Calu3 (cell line): ENCODE data around the gene SYNE1. TPM values are rescaled to one million over a fixed set of nuclear protein-coding genes. Genes with fewer than 3 reads are reported as not detected.

Source experiments
- BruUV-seq: library from RNA; stranded (reverse); fragments of 400-500 nt; replicated peaks from 2 replicates; lab custom pipeline; 2021; lab: Mats Ljungman, UMichigan
- CTCF ChIA-PET: fragments of 300-600 bp; sonication (Branson Sonifier 250); formaldehyde crosslinking; loops from one replicate; lab custom pipeline; 2022; ENCODE audit warnings: antibody characterized with exemption; lab: Charles Lee
- DNase-seq: peaks from one replicate; pipeline ENCODE4 v3.0.0; 2022
- H3K27ac Mint-ChIP-seq: one replicate; pipeline ENCODE4 v1.8.0; 2022; ENCODE audit warnings: mixed read lengths; ENCODE audit not compliant: unreplicated experiment
- H3K27me3 Mint-ChIP-seq: one replicate; pipeline ENCODE4 v1.8.0; 2022; ENCODE audit warnings: mixed read lengths; ENCODE audit not compliant: unreplicated experiment
- H3K36me3 Mint-ChIP-seq: one replicate; pipeline ENCODE4 v1.8.0; 2022; ENCODE audit warnings: mild to moderate bottlenecking, moderate library complexity, mixed read lengths; ENCODE audit not compliant: insufficient read depth, unreplicated experiment
- H3K4me1 Mint-ChIP-seq: one replicate; pipeline ENCODE4 v1.8.0; 2022; ENCODE audit warnings: mild to moderate bottlenecking, low read depth, mixed read lengths; ENCODE audit not compliant: unreplicated experiment
- H3K4me3 Mint-ChIP-seq: one replicate; pipeline ENCODE4 v1.8.0; 2022; ENCODE audit warnings: mild to moderate bottlenecking, low read depth, moderate library complexity, mixed read lengths; ENCODE audit not compliant: unreplicated experiment
- H3K9me3 Mint-ChIP-seq: one replicate; pipeline ENCODE4 v1.8.0; 2022; ENCODE audit warnings: low read depth, mixed read lengths; ENCODE audit not compliant: unreplicated experiment
- CTCF ChIP-seq: fragments of 200-600 bp; IDR thresholded peaks from one replicate; pipeline ENCODE4 v1.8.0; 2022; ENCODE audit warnings: antibody characterized with exemption; ENCODE audit not compliant: unreplicated experiment
- intact Hi-C: fragments of 100-400 bp; cut with micrococcal nuclease; formaldehyde crosslinking; loops from one replicate; pipeline ENCODE4 v1.10.0; 2022; ENCODE audit not compliant: unreplicated experiment
- total RNA-seq: library from RNA; stranded (reverse); gene quantifications from 2 replicates; pipeline ENCODE4 v1.2.3, GENCODE V29; 2022

The SYNE1 gene
- total RNA-seq, 1 experiment from 2014 or later: 28.1 TPM

DNA sequence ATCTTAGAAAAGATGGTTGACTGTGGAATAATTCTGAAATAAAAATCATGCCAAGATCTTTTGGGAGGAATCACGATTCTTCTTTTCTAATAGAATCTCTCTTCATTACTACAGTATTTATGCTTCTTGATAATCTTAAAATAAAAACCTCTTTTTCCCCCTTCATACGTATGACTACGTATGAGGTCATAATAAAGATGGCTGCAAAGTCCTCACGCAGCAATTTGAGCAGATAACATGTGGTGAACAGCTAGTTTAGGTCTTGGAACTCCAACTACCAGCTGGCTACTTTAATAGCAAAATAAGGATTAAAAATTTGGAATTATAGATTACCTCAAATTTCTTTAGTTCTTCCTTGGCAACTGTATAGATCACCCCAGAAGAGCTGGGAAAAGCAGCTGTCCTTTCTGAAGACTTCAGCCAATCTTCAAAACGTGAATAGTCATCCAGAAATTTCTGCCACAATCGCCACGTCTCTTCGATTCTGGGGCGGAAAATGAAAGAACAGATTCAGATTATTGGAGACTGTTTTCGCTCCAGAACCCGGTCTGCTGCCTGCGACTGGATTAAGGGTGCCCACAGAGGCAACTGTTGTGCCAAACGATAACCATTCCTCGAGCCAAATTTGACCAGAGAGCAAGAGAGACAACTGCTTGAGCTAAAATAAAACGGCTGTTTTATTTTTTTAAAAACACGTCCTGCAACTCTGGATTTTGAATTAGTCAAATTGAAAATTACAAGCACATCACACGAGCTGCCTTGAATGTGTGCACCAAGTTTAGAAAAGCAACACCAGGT lies 482.4 kb downstream of the SYNE1 start:
- intact Hi-C loops: no loop called here
- CTCF ChIA-PET: no interaction called here
- H3K4me3 Mint-ChIP-seq: no peak overlapping the region
- no peaks in the 10 kb centered on the region for H3K4me1 Mint-ChIP-seq
- no peak for TF ChIP-seq CTCF
- H3K27ac Mint-ChIP-seq: no peak overlapping the region
- no peak for DNase-seq
- no peaks in the 10 kb centered on the region for H3K36me3 Mint-ChIP-seq
- no peaks in the 10 kb centered on the region for H3K9me3 Mint-ChIP-seq
- no peaks in the 10 kb centered on the region for H3K27me3 Mint-ChIP-seq
- no TSS peak for BruUV-seq

DNA sequence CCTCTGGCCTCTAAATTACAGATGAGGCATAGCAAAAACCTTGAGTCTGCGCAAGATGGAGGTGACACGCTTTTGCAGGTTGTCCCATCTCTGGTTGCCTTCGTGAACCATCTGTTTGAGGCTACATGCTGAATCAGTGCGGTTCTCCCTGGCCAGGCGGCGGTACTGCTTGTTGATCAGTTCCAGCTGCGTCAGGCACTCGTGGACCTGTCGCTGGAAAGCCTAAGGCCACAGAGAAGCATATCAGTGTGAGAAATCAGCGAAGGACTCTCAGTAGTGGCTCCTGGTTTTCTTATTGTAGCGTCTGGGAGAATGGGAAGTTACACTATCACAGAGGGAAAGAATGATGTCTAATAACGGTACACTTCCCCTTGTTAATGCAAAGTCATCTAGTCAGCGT lies 485.2 kb downstream of the SYNE1 start:
- Mint-ChIP-seq H3K9me3 (no peaks in the 10 kb centered on the region), H3K4me3 (no peak overlapping the region), H3K27ac (no peak overlapping the region), H3K27me3 (no peaks in the 10 kb centered on the region), H3K4me1 (no peaks in the 10 kb centered on the region), H3K36me3 (no peaks in the 10 kb centered on the region)
- BruUV-seq: no TSS peak
- intact Hi-C loops: no loop called here
- no peak for TF ChIP-seq CTCF
- DNase-seq: no peak
- CTCF ChIA-PET: no interaction called here

DNA sequence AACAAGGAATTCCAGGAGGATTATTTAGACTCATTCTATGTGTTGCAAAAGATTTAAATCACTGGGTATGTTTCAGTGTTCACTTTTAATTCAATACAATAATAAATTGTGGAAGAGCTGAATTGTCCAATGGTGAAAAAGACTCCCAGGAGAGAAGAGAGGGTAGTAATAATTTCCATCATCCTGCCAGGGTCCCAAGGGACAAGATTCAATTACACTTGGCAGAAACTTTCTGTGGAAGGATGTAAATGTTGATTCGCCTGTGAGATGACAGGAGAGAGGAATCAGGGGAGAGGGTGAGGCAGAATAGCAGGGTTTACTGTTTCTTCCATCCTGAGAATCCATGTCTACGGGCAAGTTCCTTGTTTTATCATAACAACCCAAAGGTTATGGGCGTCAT lies 487.0 kb downstream of the SYNE1 start:
- CTCF ChIA-PET: no interaction called here
- intact Hi-C loops: no loop called here
- no peak overlapping the region for H3K4me3 Mint-ChIP-seq

DNA sequence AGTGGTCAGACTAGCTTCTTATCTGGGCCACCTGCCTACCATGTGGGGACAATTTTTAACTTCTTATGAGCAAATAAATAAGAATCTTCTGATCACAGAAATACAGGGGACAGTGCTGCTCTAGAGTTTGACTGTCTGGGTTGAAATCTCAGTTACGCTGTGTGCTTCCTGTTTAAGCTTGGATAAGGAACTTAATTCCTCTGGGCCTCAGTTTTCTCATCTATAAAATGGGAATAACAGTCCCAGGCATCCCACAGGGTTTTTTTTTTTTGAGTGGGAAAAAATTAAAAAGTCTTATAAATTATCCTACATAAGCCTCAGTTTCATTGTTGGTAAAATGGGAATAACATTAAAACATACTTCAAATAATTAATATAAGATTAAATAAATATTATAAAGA lies 488.8 kb downstream of the SYNE1 start:
- no peaks in the 10 kb centered on the region for H3K36me3 Mint-ChIP-seq
- no peaks in the 10 kb centered on the region for H3K9me3 Mint-ChIP-seq
- H3K4me3 Mint-ChIP-seq: no peak overlapping the region
- BruUV-seq: no TSS peak
- TF ChIP-seq CTCF: no peak
- DNase-seq: no peak
- H3K27ac Mint-ChIP-seq: no peak overlapping the region
- intact Hi-C loops: no loop called here
- H3K27me3 Mint-ChIP-seq: no peaks in the 10 kb centered on the region
- CTCF ChIA-PET: no interaction called here
- no peaks in the 10 kb centered on the region for H3K4me1 Mint-ChIP-seq

More for the DNA sequence above, 487.0 kb downstream of the SYNE1 start:
- Mint-ChIP-seq H3K36me3 (no peaks in the 10 kb centered on the region), H3K27ac (no peak overlapping the region), H3K27me3 (no peaks in the 10 kb centered on the region), H3K4me1 (no peaks in the 10 kb centered on the region), H3K9me3 (no peaks in the 10 kb centered on the region)
- TF ChIP-seq CTCF: no peak
- BruUV-seq: no TSS peak
- DNase-seq: no peak
